ENCODE data around the gene SETDB1. TPM values are rescaled to one million over a fixed set of nuclear protein-coding genes. Genes with fewer than 3 reads are reported as not detected.

SETDB1 gene
- total and polyA plus RNA-seq, 2 of the 13 experiments (the other 11 are each of a cell fraction or from before 2014, with no cell fraction given): 33.1 to 34.6 TPM

GRCh38 chr1:150926097-150926741, at the start of gene SETDB1 (continued):
- TF ChIP-seq, protein P1, sequence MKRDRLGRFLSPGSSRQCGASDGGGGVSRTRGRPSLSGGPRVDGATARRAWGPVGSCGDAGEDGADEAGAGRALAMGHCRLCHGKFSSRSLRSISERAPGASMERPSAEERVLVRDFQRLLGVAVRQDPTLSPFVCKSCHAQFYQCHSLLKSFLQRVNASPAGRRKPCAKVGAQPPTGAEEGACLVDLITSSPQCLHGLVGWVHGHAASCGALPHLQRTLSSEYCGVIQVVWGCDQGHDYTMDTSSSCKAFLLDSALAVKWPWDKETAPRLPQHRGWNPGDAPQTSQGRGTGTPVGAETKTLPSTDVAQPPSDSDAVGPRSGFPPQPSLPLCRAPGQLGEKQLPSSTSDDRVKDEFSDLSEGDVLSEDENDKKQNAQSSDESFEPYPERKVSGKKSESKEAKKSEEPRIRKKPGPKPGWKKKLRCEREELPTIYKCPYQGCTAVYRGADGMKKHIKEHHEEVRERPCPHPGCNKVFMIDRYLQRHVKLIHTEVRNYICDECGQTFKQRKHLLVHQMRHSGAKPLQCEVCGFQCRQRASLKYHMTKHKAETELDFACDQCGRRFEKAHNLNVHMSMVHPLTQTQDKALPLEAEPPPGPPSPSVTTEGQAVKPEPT (CRISPR knock-in tag; IDR thresholded peaks at IDR 0.05; ENCODE audit: low read depth): no peak
- TF ChIP-seq ZFX (CRISPR knock-in tag; IDR thresholded peaks at IDR 0.05; ENCODE audit: low read depth) (peak; percentile 53; the same call in 1 of the 2 replicates), ZNF792 (CRISPR knock-in tag; IDR thresholded peaks at IDR 0.05) (peak; percentile 65; the same call in 1 of the 2 replicates), ZNF207 (IDR thresholded peaks at IDR 0.05; ENCODE audit: borderline replicate concordance) (no peak), FOXA3 (CRISPR knock-in tag; IDR thresholded peaks at IDR 0.05) (peak; percentile 37), ZNF772 (CRISPR knock-in tag; IDR thresholded peaks at IDR 0.05) (peak; percentile 65; the same call in 1 of the 2 replicates), GMEB1 (CRISPR knock-in tag; IDR thresholded peaks at IDR 0.05; ENCODE audit: borderline replicate concordance) (peak; percentile 65; the same call in 1 of the 2 replicates), PBX3 (CRISPR knock-in tag; IDR thresholded peaks at IDR 0.05; ENCODE audit: borderline replicate concordance) (no peak), RFXAP (CRISPR knock-in tag; IDR thresholded peaks at IDR 0.05; ENCODE audit: borderline replicate concordance) (no peak), ZNF704 (CRISPR knock-in tag; IDR thresholded peaks at IDR 0.05; ENCODE audit: borderline replicate concordance) (peak; percentile 26; the same call in 1 of the 2 replicates), ZBTB3 (CRISPR knock-in tag; IDR thresholded peaks at IDR 0.05; ENCODE audit: borderline replicate concordance, low read depth) (no peak), MAF1 (CRISPR knock-in tag; IDR thresholded peaks at IDR 0.05; ENCODE audit: borderline replicate concordance) (no peak), ATF2 (CRISPR knock-in tag; IDR thresholded peaks at IDR 0.05) (peak; percentile 58; the same call in 1 of the 2 replicates), ONECUT2 (CRISPR knock-in tag; IDR thresholded peaks at IDR 0.05) (no peak)
- TF ChIP-seq, protein P2, sequence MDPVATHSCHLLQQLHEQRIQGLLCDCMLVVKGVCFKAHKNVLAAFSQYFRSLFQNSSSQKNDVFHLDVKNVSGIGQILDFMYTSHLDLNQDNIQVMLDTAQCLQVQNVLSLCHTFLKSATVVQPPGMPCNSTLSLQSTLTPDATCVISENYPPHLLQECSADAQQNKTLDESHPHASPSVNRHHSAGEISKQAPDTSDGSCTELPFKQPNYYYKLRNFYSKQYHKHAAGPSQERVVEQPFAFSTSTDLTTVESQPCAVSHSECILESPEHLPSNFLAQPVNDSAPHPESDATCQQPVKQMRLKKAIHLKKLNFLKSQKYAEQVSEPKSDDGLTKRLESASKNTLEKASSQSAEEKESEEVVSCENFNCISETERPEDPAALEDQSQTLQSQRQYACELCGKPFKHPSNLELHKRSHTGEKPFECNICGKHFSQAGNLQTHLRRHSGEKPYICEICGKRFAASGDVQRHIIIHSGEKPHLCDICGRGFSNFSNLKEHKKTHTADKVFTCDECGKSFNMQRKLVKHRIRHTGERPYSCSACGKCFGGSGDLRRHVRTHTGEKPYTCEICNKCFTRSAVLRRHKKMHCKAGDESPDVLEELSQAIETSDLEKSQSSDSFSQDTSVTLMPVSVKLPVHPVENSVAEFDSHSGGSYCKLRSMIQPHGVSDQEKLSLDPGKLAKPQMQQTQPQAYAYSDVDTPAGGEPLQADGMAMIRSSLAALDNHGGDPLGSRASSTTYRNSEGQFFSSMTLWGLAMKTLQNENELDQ (CRISPR knock-in tag; IDR thresholded peaks at IDR 0.05; ENCODE audit: borderline replicate concordance): 0 out of 2 replicates have a peak, but pooled peaks have one; percentile 34
- TF ChIP-seq, protein P3, sequence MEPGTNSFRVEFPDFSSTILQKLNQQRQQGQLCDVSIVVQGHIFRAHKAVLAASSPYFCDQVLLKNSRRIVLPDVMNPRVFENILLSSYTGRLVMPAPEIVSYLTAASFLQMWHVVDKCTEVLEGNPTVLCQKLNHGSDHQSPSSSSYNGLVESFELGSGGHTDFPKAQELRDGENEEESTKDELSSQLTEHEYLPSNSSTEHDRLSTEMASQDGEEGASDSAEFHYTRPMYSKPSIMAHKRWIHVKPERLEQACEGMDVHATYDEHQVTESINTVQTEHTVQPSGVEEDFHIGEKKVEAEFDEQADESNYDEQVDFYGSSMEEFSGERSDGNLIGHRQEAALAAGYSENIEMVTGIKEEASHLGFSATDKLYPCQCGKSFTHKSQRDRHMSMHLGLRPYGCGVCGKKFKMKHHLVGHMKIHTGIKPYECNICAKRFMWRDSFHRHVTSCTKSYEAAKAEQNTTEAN (CRISPR knock-in tag; conservative IDR thresholded peaks at IDR 0.05): no peak
